Prostate gland (tissue), 2 donors: ENCODE data around the gene UGT1A10. TPM values are rescaled to one million over a fixed set of nuclear protein-coding genes. Genes with fewer than 3 reads are reported as not detected.

ENCODE experiments used
- DNase-seq: peaks from one replicate; pipeline ENCODE4 v3.0.0-alpha.2; 2019; ENCODE audit warnings: low spot score
- H3K27ac ChIP-seq, 2 donors: fragments of 200-600 bp; sonication (generic); 2 replicates each; pipeline ENCODE4 v1.5.1; 2017 to 2019
- H3K27me3 ChIP-seq: fragments of 200-600 bp; sonication (generic); replicated peaks from 2 replicates; pipeline ENCODE4 v1.5.1; 2019; ENCODE audit not compliant: insufficient read depth
- H3K36me3 ChIP-seq, 2 donors: fragments of 200-600 bp; sonication (generic); 1 replicate in 1 of 2; 2 replicates in 1 of 2; pipeline versions ENCODE4 v1.5.1 to v1.8.1; 2017 to 2019
- H3K4me1 ChIP-seq: fragments of 200-600 bp; sonication (generic); replicated peaks from 2 replicates; pipeline ENCODE4 v1.5.1; 2019
- H3K4me3 ChIP-seq, 2 donors: fragments of 200-600 bp; sonication (generic); 2 replicates each; pipeline ENCODE4 v1.5.1; 2017 to 2019
- H3K9me3 ChIP-seq: fragments of 200-600 bp; sonication (generic); 2 replicates; pipeline ENCODE4 v1.5.1; 2017
- CTCF ChIP-seq, 4 experiments: fragments of 200-600 bp in 2 of 4; fragments of 450-650 bp in 2 of 4; sonication (generic) in 2 of 4; IDR thresholded peaks; 1 replicate in 3 of 4; 2 replicates in 1 of 4; pipeline ENCODE4 v1.5.1; 2016 to 2019; ENCODE audit warnings: antibody characterized with exemption in 4 of 4, mild to moderate bottlenecking in 2 of 4, moderate library complexity in 2 of 4
- POLR2A ChIP-seq: fragments of 450-650 bp; IDR thresholded peaks from one replicate; pipeline ENCODE4 v1.6.1; 2016; ENCODE audit warnings: antibody characterized with exemption, mild to moderate bottlenecking
- POLR2AphosphoS5 ChIP-seq: sonication (generic); formaldehyde crosslinking; IDR thresholded peaks from one replicate; pipeline ENCODE4 v1.6.1; 2017; ENCODE audit warnings: antibody characterized with exemption
- WGBS: methylation state at CpG from one replicate; pipeline ENCODE4 v1.1.5; 2018; 5-methylcytosine and 5-hydroxymethylcytosine counted together
- intact Hi-C: fragments of 100-400 bp; cut with DNase I; formaldehyde crosslinking; loops from one replicate; pipeline ENCODE4 v1.14.2; 2022
- total RNA-seq, 2 donors: library from RNA; depleted of rRNA; stranded (reverse); fragments of >200 nt; gene quantifications; one replicate each; pipeline ENCODE4 v1.1.0, GENCODE V29; 2016

Gene UGT1A10
- total RNA-seq, 2 donors from 2014 or later: not detected

GRCh38 chr2:233600386-233600785 is 35.9 kb upstream of the UGT1A10 start:
- intact Hi-C loops: no loop called here
- no peak for TF ChIP-seq POLR2AphosphoS5
- TF ChIP-seq CTCF (IDR thresholded peaks at IDR 0.05): no peak
- TF ChIP-seq POLR2A: no peak
- Histone ChIP-seq H3K36me3 (no peaks in the 10 kb centered on the region), H3K4me3 (no peak overlapping the region), H3K27ac (no peak overlapping the region), H3K4me1 (no peaks in the 10 kb centered on the region), H3K27me3 (no peaks in the 10 kb centered on the region), H3K9me3 (no peaks in the 10 kb centered on the region)
- DNase-seq: no peak
- WGBS: 74% methylated on average over 2 of the region's 2 CpGs

- DNase-seq: no peak
- TF ChIP-seq CTCF (IDR thresholded peaks at IDR 0.05) (no peak), POLR2A (no peak)
- no peaks in the 10 kb centered on the region for H3K9me3 ChIP-seq
- intact Hi-C loops: no loop called here
- no peaks in the 10 kb centered on the region for H3K27me3 ChIP-seq
- H3K36me3 ChIP-seq: no peaks in the 10 kb centered on the region
- 100% methylated on average over 1 of the region's 1 CpG for WGBS
- H3K4me1 ChIP-seq: no peaks in the 10 kb centered on the region
- H3K4me3 ChIP-seq: no peak overlapping the region
- H3K27ac ChIP-seq: no peak overlapping the region
Observed at GRCh38 chr2:233602076-233602475, 34.2 kb upstream of the UGT1A10 start.

DNA sequence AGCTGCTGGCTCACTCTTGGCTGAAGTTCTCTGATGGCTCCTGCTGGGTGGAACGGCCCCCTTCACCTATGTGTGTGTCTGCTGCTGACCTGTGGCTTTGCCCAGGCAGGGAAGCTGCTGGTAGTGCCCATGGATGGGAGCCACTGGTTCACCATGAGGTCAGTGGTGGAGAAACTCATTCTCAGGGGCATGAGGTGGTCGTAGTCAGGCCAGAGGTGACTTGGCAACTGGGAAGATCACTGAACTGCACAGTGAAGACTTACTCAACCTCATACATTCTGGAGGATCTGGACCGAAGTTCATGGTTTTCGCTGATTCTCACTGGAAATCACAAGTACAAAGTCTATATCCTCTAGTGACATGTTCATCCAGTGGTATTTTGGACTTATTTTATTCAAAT is 32.7 kb upstream of the UGT1A10 start:
- Histone ChIP-seq H3K36me3 (no peaks in the 10 kb centered on the region), H3K9me3 (no peaks in the 10 kb centered on the region), H3K27me3 (no peaks in the 10 kb centered on the region), H3K27ac (no peak overlapping the region), H3K4me1 (no peaks in the 10 kb centered on the region), H3K4me3 (no peak overlapping the region)
- intact Hi-C loops: no loop called here
- TF ChIP-seq POLR2AphosphoS5: no peak
- TF ChIP-seq POLR2A: no peak
- TF ChIP-seq CTCF (IDR thresholded peaks at IDR 0.05): no peak
- 81% methylated on average over 4 of the region's 4 CpGs for WGBS
- no peak for DNase-seq

DNA sequence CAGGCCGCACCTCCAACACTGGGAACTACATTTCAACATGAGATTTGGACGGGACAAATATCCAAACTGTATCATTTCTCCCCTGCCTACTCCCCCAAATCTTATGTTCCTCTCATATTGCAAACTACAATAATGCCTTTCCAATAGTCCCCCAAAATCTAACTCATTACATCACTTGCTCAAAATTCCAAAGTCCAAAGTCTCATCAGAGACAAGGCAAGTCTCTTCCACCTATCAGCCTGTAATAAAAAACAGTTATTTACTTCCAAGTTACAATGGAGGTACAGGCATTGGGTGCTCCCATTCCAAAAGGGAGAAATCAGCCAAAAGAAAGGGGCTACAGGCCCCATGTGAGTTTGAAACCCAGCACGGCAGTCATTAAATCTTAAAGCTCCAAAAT is 31.4 kb upstream of the UGT1A10 start:
- 93% methylated on average over 3 of the region's 3 CpGs for WGBS
- TF ChIP-seq POLR2AphosphoS5 (no peak), CTCF (IDR thresholded peaks at IDR 0.05) (no peak), POLR2A (no peak)
- Histone ChIP-seq H3K27ac (no peak overlapping the region), H3K27me3 (no peaks in the 10 kb centered on the region), H3K36me3 (no peaks in the 10 kb centered on the region), H3K9me3 (no peaks in the 10 kb centered on the region), H3K4me1 (no peaks in the 10 kb centered on the region), H3K4me3 (no peak overlapping the region)
- intact Hi-C loops: no loop called here
- no peak for DNase-seq

DNA sequence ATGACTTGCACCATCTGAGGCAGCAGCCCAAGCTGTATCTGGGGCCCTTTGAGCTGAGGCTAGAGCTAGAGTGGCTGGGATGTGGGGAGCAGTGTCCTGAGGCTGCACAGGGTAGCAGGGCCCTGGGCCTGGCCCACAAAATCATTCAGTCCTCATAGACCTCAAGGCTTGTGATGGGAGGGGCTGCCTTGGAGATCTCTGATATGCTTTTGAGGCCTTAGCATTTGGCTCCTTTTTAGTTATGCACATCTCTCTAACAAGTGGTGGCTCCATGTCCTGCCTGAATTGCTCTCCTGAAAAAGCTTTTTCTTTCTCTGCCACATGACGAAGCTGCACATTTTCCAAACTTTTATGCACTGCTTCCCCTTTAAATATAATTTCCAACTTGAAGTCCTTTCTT is 30.6 kb upstream of the UGT1A10 start:
- intact Hi-C loops: no loop called here
- Histone ChIP-seq H3K9me3 (no peaks in the 10 kb centered on the region), H3K36me3 (no peaks in the 10 kb centered on the region), H3K4me3 (no peak overlapping the region), H3K27me3 (no peaks in the 10 kb centered on the region), H3K4me1 (no peaks in the 10 kb centered on the region), H3K27ac (no peak overlapping the region)
- no peak for TF ChIP-seq CTCF (IDR thresholded peaks at IDR 0.05)
- TF ChIP-seq POLR2AphosphoS5: no peak
- no peak for TF ChIP-seq POLR2A
- 94% methylated on average over 1 of the region's 1 CpG for WGBS
- DNase-seq: no peak
